Measurements from ENCODE around the gene SPECC1. TPM values are rescaled to one million over a fixed set of nuclear protein-coding genes. Genes with fewer than 3 reads are reported as not detected.
"Not testable (repeated sequence)": the region's sequence is repeated elsewhere in the genome, so short reads cannot be mapped to it uniquely, and the experiment has no call there.

SPECC1 gene
- total RNA-seq, 1 donor from 2014 or later: 13.6 TPM

- Histone ChIP-seq H3K9ac (ENCODE audit: low read depth in 1 of 3, low read length in 3 of 3) (no peak overlapping the region), H3K27me3 (ENCODE audit: control insufficient read depth in 3 of 3, insufficient read depth in 3 of 3, low read length in 3 of 3) (no peaks in the 10 kb centered on the region), H3K36me3 (ENCODE audit: control insufficient read depth in 3 of 3, insufficient read depth in 3 of 3, low read length in 3 of 3) (peaks cover 0 to 2% (median 0%) of the 10 kb centered on the region in 3 donors), H3K4me3 (ENCODE audit: low read length in 3 of 3) (no peak overlapping the region), H3K4me1 (ENCODE audit: control insufficient read depth in 3 of 3, insufficient read depth in 3 of 3, low read length in 3 of 3) (no peaks in the 10 kb centered on the region), H3K27ac (ENCODE audit: low read depth, low read length) (no peak overlapping the region), H3K9me3 (ENCODE audit: control insufficient read depth in 3 of 3, low read length in 3 of 3) (no peaks in the 10 kb centered on the region)
Measured at GRCh38 chr17:20236578-20237227, 227.5 kb downstream of the SPECC1 start.

GRCh38 chr17:20239776-20240175 lies 230.6 kb downstream of the SPECC1 start:
- not testable (repeated sequence) for H3K4me3 ChIP-seq (ENCODE audit: low read length in 3 of 3); H3K4me1 ChIP-seq (ENCODE audit: control insufficient read depth in 3 of 3, insufficient read depth in 3 of 3, low read length in 3 of 3)

GRCh38 chr17:20241855-20242254 lies 232.7 kb downstream of the SPECC1 start:
- H3K4me3 ChIP-seq (ENCODE audit: low read length in 3 of 3): no peak overlapping the region
- peaks cover 0 to 2% (median 0%) of the 10 kb centered on the region in 3 donors for H3K36me3 ChIP-seq (ENCODE audit: control insufficient read depth in 3 of 3, insufficient read depth in 3 of 3, low read length in 3 of 3)
- no peaks in the 10 kb centered on the region for H3K9me3 ChIP-seq (ENCODE audit: control insufficient read depth in 3 of 3, low read length in 3 of 3)
- H3K4me1 ChIP-seq (ENCODE audit: control insufficient read depth in 3 of 3, insufficient read depth in 3 of 3, low read length in 3 of 3): no peaks in the 10 kb centered on the region
- H3K27ac ChIP-seq (ENCODE audit: low read depth, low read length): no peak overlapping the region
- no peak overlapping the region for H3K9ac ChIP-seq (ENCODE audit: low read depth in 1 of 3, low read length in 3 of 3)
- no peaks in the 10 kb centered on the region for H3K27me3 ChIP-seq (ENCODE audit: control insufficient read depth in 3 of 3, insufficient read depth in 3 of 3, low read length in 3 of 3)

More at GRCh38 chr17:20239776-20240175, 230.6 kb downstream of the SPECC1 start:
- not testable (repeated sequence) for H3K36me3 ChIP-seq (ENCODE audit: control insufficient read depth in 3 of 3, insufficient read depth in 3 of 3, low read length in 3 of 3); H3K9me3 ChIP-seq (ENCODE audit: control insufficient read depth in 3 of 3, low read length in 3 of 3); H3K9ac ChIP-seq (ENCODE audit: low read depth in 1 of 3, low read length in 3 of 3); H3K27ac ChIP-seq (ENCODE audit: low read depth, low read length); H3K27me3 ChIP-seq (ENCODE audit: control insufficient read depth in 3 of 3, insufficient read depth in 3 of 3, low read length in 3 of 3)

- H3K9ac ChIP-seq (ENCODE audit: low read depth in 1 of 3, low read length in 3 of 3): no peak overlapping the region
- no peaks in the 10 kb centered on the region for H3K9me3 ChIP-seq (ENCODE audit: control insufficient read depth in 3 of 3, low read length in 3 of 3)
- H3K27me3 ChIP-seq (ENCODE audit: control insufficient read depth in 3 of 3, insufficient read depth in 3 of 3, low read length in 3 of 3): no peaks in the 10 kb centered on the region
- no peaks in the 10 kb centered on the region for H3K4me1 ChIP-seq (ENCODE audit: control insufficient read depth in 3 of 3, insufficient read depth in 3 of 3, low read length in 3 of 3)
- no peak overlapping the region for H3K4me3 ChIP-seq (ENCODE audit: low read length in 3 of 3)
- H3K27ac ChIP-seq (ENCODE audit: low read depth, low read length): no peak overlapping the region
- peaks cover 0 to 2% (median 0%) of the 10 kb centered on the region in 3 donors for H3K36me3 ChIP-seq (ENCODE audit: control insufficient read depth in 3 of 3, insufficient read depth in 3 of 3, low read length in 3 of 3)
Measured at GRCh38 chr17:20242271-20242670, 233.1 kb downstream of the SPECC1 start.

GRCh38 chr17:20243524-20243923 lies 234.4 kb downstream of the SPECC1 start:
- Histone ChIP-seq H3K9ac (ENCODE audit: low read depth in 1 of 3, low read length in 3 of 3) (no peak overlapping the region), H3K27me3 (ENCODE audit: control insufficient read depth in 3 of 3, insufficient read depth in 3 of 3, low read length in 3 of 3) (no peaks in the 10 kb centered on the region), H3K9me3 (ENCODE audit: control insufficient read depth in 3 of 3, low read length in 3 of 3) (no peaks in the 10 kb centered on the region), H3K36me3 (ENCODE audit: control insufficient read depth in 3 of 3, insufficient read depth in 3 of 3, low read length in 3 of 3) (peaks cover 0 to 4% (median 0%) of the 10 kb centered on the region in 3 donors), H3K4me3 (ENCODE audit: low read length in 3 of 3) (no peak overlapping the region), H3K27ac (ENCODE audit: low read depth, low read length) (no peak overlapping the region), H3K4me1 (ENCODE audit: control insufficient read depth in 3 of 3, insufficient read depth in 3 of 3, low read length in 3 of 3) (no peaks in the 10 kb centered on the region)

- Histone ChIP-seq H3K4me1 (ENCODE audit: control insufficient read depth in 3 of 3, insufficient read depth in 3 of 3, low read length in 3 of 3) (no peaks in the 10 kb centered on the region), H3K27me3 (ENCODE audit: control insufficient read depth in 3 of 3, insufficient read depth in 3 of 3, low read length in 3 of 3) (no peaks in the 10 kb centered on the region), H3K4me3 (ENCODE audit: low read length in 3 of 3) (no peak overlapping the region), H3K27ac (ENCODE audit: low read depth, low read length) (no peak overlapping the region), H3K9ac (ENCODE audit: low read depth in 1 of 3, low read length in 3 of 3) (no peak overlapping the region), H3K9me3 (ENCODE audit: control insufficient read depth in 3 of 3, low read length in 3 of 3) (no peaks in the 10 kb centered on the region), H3K36me3 (ENCODE audit: control insufficient read depth in 3 of 3, insufficient read depth in 3 of 3, low read length in 3 of 3) (peaks cover 0 to 4% (median 0%) of the 10 kb centered on the region in 3 donors)
Measured at GRCh38 chr17:20244671-20245070, 235.5 kb downstream of the SPECC1 start.

- Histone ChIP-seq H3K36me3 (ENCODE audit: control insufficient read depth in 3 of 3, insufficient read depth in 3 of 3, low read length in 3 of 3) (peaks cover 0 to 2% (median 0%) of the 10 kb centered on the region in 3 donors), H3K27ac (ENCODE audit: low read depth, low read length) (no peak overlapping the region), H3K4me1 (ENCODE audit: control insufficient read depth in 3 of 3, insufficient read depth in 3 of 3, low read length in 3 of 3) (no peaks in the 10 kb centered on the region)
Measured at GRCh38 chr17:20246692-20247091, 237.5 kb downstream of the SPECC1 start.

GRCh38 chr17:20253323-20253722 lies 244.2 kb downstream of the SPECC1 start:
- Histone ChIP-seq H3K4me3 (ENCODE audit: low read length in 3 of 3) (no peak overlapping the region), H3K27me3 (ENCODE audit: control insufficient read depth in 3 of 3, insufficient read depth in 3 of 3, low read length in 3 of 3) (no peaks in the 10 kb centered on the region), H3K9me3 (ENCODE audit: control insufficient read depth in 3 of 3, low read length in 3 of 3) (no peaks in the 10 kb centered on the region), H3K9ac (ENCODE audit: low read depth in 1 of 3, low read length in 3 of 3) (no peak overlapping the region), H3K4me1 (ENCODE audit: control insufficient read depth in 3 of 3, insufficient read depth in 3 of 3, low read length in 3 of 3) (no peaks in the 10 kb centered on the region), H3K27ac (ENCODE audit: low read depth, low read length) (no peak overlapping the region), H3K36me3 (ENCODE audit: control insufficient read depth in 3 of 3, insufficient read depth in 3 of 3, low read length in 3 of 3) (peaks cover 0 to 6% (median 2%) of the 10 kb centered on the region in 3 donors)

More at GRCh38 chr17:20246692-20247091, 237.5 kb downstream of the SPECC1 start:
- Histone ChIP-seq H3K9me3 (ENCODE audit: control insufficient read depth in 3 of 3, low read length in 3 of 3) (no peaks in the 10 kb centered on the region), H3K4me3 (ENCODE audit: low read length in 3 of 3) (no peak overlapping the region), H3K27me3 (ENCODE audit: control insufficient read depth in 3 of 3, insufficient read depth in 3 of 3, low read length in 3 of 3) (no peaks in the 10 kb centered on the region), H3K9ac (ENCODE audit: low read depth in 1 of 3, low read length in 3 of 3) (no peak overlapping the region)

- Histone ChIP-seq H3K27me3 (ENCODE audit: control insufficient read depth in 3 of 3, insufficient read depth in 3 of 3, low read length in 3 of 3) (no peaks in the 10 kb centered on the region), H3K36me3 (ENCODE audit: control insufficient read depth in 3 of 3, insufficient read depth in 3 of 3, low read length in 3 of 3) (peaks cover 0 to 6% (median 4%) of the 10 kb centered on the region in 3 donors), H3K9me3 (ENCODE audit: control insufficient read depth in 3 of 3, low read length in 3 of 3) (no peaks in the 10 kb centered on the region), H3K4me3 (ENCODE audit: low read length in 3 of 3) (no peak overlapping the region), H3K9ac (ENCODE audit: low read depth in 1 of 3, low read length in 3 of 3) (no peak overlapping the region), H3K27ac (ENCODE audit: low read depth, low read length) (no peak overlapping the region), H3K4me1 (ENCODE audit: control insufficient read depth in 3 of 3, insufficient read depth in 3 of 3, low read length in 3 of 3) (no peaks in the 10 kb centered on the region)
Measured at GRCh38 chr17:20254541-20254940, 245.4 kb downstream of the SPECC1 start.

- no peaks in the 10 kb centered on the region for H3K9me3 ChIP-seq (ENCODE audit: control insufficient read depth in 3 of 3, low read length in 3 of 3)
- no peak overlapping the region for H3K4me3 ChIP-seq (ENCODE audit: low read length in 3 of 3)
- H3K36me3 ChIP-seq (ENCODE audit: control insufficient read depth in 3 of 3, insufficient read depth in 3 of 3, low read length in 3 of 3): peaks cover 4 to 10% (median 6%) of the 10 kb centered on the region in 3 donors
- H3K27me3 ChIP-seq (ENCODE audit: control insufficient read depth in 3 of 3, insufficient read depth in 3 of 3, low read length in 3 of 3): no peaks in the 10 kb centered on the region
- H3K4me1 ChIP-seq (ENCODE audit: control insufficient read depth in 3 of 3, insufficient read depth in 3 of 3, low read length in 3 of 3): no peaks in the 10 kb centered on the region
- H3K27ac ChIP-seq (ENCODE audit: low read depth, low read length): no peak overlapping the region
- no peak overlapping the region for H3K9ac ChIP-seq (ENCODE audit: low read depth in 1 of 3, low read length in 3 of 3)
Measured at GRCh38 chr17:20256144-20256543, 247.0 kb downstream of the SPECC1 start.

All from skeletal muscle tissue (tissue), 4 donors.